ENCODE data around the gene GPR146.

The GPR146 gene

GRCh38 chr7:1106063-1106792 lies 61.9 kb downstream of the GPR146 start:
- DNase-seq (ENCODE audit: low spot score) = no peak

- DNase-seq (ENCODE audit: low spot score) = no peak
Observed at GRCh38 chr7:1106793-1107421, 62.6 kb downstream of the GPR146 start.

GRCh38 chr7:1108264-1108920 lies 64.0 kb downstream of the GPR146 start:
- no peak for DNase-seq (ENCODE audit: low spot score)

Measured in CD4-positive, alpha-beta T cell treated with Interleukin-15 for 4 hours (primary cell).